ENCODE results near the gene ATRN. TPM values are rescaled to one million over a fixed set of nuclear protein-coding genes. Genes with fewer than 3 reads are reported as not detected.
"Not testable (repeated sequence)": the region's sequence is repeated elsewhere in the genome, so short reads cannot be mapped to it uniquely, and the experiment has no call there.

Gene ATRN
- total RNA-seq, 1 donor from 2014 or later: 42.9 TPM

DNA sequence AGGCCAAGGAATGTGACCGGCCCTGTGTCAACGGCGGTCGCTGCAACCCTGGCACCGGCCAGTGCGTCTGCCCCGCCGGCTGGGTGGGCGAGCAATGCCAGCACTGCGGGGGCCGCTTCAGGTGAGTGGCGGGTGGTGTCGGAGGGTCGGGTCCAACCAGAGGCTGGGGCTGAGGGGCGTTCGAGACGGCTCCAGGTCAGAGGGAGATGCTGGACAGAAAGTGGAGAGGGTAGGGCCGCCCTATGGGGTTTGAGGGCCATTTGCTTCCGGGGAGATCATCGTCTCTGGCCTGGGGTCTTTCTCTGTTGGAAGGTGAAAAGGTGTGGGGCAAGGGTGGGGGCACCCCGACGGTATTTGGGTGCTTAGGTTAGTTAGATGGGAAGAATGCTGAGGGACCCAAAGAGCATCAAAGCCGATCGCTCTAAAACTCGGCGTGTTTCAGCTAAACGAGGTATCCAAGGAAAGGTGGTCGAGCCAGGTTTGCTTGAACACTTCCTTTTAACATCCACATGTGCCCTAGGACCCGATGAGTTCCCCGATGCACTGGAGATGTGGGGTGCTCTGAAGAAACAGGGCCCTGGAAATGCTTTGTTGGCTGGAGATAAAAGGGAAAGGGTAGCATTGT is 691 bp downstream of the ATRN start:
- no peak for DNase-seq

DNA sequence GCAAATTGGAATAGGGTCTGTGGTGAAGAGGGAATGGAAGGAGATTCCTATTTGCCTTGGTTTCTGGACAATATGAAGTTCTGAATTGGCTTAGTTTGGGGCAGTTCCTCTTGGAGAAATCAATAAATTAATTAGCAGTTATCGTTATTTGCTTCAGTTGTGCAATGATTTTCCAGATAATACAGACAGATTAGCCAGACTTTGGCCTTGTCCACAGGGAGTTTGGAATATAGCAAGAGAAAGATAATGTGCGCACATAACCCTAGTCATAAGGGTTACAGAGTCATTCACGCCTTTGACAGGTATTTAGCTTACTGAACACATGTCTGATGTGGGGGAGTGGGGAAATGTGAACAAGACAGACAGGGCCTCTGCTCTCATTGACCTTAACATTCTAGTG is 1.3 kb downstream of the ATRN start:
- DNase-seq: no peak

DNA sequence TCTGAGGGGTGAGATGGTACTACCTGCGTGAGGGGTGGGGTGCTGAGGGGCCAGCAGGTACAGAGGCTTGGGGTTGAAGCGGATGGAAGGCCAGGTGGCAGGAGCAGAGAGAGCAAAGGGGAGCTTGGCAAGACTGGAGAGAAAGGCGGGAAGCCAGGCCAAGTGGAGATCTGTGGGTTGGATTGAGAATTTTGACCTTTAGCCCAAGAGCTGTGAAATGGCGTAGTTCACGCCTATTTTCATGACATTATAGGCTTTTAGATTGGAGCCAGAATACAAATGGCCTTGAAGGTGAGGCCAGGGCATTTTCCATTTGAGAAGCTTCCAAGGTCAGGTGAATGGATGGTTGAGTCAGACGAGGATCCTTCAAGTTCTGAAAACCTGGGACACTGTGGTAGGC is 2.5 kb downstream of the ATRN start:
- no peak for DNase-seq

DNA sequence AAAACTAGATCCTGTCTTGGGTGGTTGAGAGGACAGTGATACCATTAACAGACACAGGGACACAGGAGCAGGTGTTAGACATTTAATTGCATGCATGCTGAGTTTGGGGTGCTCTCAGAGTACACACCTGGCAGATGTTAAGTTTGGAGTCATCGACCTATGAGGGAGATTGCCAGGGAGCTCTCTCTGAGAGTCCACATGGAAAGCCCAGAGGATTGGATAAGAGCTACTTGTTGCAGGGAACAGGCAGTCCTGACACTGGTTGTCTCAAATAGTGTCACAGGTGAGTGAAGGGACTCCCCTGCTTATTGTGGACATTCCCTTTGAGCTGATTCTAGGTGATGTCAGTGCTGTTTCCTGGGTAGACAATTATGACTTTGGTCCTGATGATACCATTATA is 3.1 kb downstream of the ATRN start:
- no peak for DNase-seq

DNA sequence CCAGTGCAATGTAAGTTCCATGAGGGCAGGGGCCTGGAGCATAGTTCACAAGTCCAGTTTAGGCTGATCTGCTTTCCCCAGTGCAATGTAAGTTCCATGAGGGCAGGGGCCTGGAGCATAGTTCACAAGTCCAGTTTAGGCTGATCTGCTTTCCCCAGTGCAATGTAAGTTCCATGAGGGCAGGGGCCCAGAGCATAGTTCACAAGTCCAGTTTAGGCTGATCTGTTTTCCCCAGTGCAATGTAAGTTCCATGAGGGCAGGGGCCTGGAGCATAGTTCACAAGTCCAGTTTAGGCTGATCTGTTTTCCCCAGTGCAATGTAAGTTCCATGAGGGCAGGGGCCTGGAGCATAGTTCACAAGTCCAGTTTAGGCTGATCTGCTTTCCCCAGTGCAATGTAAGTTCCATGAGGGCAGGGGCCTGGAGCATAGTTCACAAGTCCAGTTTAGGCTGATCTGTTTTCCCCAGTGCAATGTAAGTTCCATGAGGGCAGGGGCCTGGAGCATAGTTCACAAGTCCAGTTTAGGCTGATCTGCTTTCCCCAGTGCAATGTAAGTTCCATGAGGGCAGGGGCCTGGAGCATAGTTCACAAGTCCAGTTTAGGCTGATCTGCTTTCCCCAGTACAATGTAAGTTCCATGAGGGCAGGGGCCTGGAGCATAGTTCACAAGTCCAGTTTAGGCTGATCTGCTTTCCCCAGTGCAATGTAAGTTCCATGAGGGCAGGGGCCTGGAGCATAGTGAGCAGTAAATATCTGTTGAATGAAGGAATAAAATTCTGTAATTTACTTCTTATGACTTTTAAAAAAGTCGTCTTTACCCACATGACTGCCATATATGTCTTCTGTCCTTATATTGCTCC is 6.4 kb downstream of the ATRN start:
- not testable (repeated sequence) for DNase-seq

DNA sequence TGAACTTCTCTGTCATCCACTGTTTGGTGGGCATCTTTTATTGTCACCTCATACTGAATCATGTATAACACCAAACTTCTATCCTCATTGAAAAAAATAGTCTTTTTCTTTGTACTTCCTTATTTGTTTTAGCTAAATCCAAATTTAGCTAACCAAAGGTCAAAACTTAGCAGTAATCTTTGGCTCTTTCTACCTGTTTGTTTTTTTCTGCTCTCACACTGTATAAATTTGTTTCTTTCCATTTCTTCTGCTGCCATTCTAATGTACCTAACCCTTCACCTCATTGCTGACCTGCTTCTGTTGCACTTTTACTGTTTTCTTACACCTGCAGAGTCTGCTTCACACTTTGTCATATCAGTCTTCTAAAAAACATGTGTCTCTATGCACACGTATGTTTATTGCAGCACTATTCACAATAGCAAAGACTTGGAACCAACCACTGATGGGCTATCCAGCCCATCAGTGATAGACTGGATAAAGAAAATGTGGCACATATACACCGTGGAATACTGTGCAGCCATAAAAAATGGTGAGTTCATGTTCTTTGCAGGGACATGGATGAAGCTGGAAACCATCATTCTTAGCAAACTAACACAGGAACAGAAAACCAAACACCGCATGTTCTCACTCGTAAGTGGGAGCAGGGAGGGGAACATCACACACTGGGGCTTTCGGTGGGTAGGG is 7.2 kb downstream of the ATRN start:
- no peak for DNase-seq

DNA sequence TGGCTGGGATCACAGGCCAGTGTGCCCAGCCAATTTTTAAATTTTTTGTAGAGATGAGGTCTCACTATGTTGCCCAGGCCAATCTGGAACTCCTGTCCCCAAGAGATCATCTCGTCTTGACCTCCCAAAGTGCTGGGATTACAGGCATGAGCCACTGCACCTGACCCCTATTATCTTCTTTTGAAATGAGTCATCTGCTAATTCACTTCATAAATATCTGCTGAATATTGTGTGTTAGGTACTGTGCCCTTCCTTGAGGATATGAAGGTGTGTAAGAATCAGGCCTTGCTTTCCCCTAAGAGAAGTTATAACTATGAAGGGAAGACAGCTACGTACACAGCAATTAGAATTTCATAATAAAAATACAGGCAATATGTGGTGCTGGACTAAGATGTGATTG is 8.2 kb downstream of the ATRN start:
- no peak for DNase-seq

GRCh38 chr20:3479759-3480615 is 9.2 kb downstream of the ATRN start:
- DNase-seq: no peak

GRCh38 chr20:3483309-3483708 is 12.5 kb downstream of the ATRN start:
- no peak for DNase-seq

- no peak for DNase-seq
Measured at GRCh38 chr20:3483784-3484183, 13.0 kb downstream of the ATRN start.

DNA sequence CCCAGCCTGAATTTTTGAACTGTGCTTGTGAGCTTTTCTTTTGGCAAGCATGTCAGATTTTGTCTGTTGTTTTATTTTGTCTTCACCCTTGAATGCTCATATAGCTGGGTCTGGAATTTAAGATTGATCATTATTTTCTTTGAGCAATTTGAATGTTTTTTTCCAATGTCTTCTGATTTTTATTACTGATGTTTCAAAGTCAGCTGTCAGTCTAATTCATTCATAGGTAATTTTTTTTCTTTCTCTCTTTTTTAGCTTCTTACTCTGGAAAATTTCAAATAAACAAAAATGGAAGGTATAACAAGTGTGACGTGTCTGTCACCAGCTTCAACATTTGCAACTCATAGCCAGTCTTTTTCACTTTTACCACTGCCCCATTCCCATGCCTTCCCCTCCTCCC is 15.1 kb downstream of the ATRN start:
- DNase-seq: no peak

- no peak for DNase-seq
Measured at GRCh38 chr20:3486850-3487249, 16.0 kb downstream of the ATRN start.

DNA sequence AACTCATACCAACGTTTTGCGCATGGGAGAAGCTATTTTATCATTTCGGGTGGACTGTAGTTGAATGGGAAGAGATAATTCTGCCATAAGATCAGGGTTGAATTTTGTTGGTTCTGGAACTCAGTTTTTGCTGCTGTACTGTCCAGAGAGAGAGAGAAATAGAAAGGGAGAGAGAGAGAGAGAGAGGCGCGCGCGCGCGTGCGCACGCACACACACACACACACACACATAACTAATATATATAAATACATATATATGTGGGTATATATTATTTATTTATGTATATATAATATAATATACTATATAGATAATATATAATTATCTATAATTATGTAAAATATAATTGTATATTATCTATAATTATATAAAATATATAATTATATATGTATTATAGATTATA is 21.9 kb downstream of the ATRN start:
- DNase-seq: no peak

DNA sequence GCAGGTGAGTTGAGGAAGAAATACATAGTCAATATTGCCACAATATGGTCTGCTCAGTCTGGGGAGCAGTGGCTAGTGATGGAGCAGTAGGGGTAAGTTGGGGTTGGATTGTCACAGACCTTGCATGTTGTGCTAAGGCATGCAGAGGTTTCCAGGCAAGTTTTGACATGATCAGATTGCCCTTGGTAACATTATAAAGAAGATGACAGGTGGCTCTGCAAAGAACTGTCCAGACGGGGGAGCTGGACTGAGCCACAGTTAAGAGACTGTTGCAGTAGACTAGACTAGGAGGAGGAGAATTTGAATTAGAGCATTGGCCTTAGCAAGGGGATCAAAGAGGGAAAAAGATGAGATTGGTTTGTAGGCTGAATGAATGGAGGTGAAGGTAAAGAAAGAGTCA is 23.4 kb downstream of the ATRN start:
- DNase-seq: no peak

- DNase-seq: no peak
Measured at GRCh38 chr20:3502878-3503277, 32.1 kb downstream of the ATRN start.

GRCh38 chr20:3505148-3505547 is 34.3 kb downstream of the ATRN start:
- DNase-seq: no peak

GRCh38 chr20:3509064-3509463 is 38.2 kb downstream of the ATRN start:
- DNase-seq: no peak

GRCh38 chr20:3510110-3510509 is 39.3 kb downstream of the ATRN start:
- DNase-seq: no peak

DNA sequence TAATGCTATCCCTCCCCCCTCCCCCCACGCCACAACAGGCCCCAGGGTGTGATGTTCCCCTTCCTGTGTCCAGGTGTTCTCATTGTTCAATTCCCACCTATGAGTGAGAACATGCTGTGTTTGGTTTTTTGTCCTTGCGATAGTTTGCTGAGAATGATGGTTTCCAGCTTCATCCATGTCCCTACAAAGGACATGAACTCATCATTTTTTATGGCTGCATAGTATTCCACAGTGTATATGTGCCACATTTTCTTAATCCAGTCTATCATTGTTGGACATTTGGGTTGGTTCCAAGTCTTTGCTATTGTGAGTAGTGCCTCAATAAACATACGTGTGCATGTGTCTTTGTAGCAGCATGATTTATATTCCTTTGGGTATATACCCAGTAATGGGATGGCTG is 41.4 kb downstream of the ATRN start:
- DNase-seq: not testable (repeated sequence)

DNA sequence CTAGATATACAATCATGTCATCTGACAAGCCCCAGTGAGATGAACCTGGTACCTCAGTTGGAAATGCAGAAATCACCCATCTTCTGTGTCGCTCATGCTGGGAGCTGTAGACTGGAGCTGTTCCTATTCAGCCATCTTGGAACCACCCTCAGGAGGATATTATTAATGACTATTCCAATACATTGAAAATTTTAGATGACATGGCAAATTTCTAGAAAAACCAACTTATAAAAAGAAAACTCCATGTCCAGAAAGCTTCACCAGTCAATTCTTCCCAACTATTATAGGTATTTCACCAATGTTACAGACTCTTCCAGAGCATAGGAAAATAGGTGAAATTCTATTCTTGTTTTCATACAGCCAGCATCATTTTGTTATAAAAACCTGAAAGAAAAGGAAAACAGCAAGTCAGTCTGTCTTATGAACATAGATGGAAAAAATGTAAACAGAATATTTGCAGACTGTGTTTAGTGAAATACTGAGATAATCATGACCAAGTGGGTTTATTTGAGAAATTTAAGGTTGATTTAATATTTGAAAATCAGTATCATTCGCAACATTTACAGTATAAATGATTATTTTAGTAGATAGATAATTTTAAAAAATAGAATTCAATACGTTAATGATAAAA is 43.3 kb downstream of the ATRN start:
- DNase-seq: no peak

DNA sequence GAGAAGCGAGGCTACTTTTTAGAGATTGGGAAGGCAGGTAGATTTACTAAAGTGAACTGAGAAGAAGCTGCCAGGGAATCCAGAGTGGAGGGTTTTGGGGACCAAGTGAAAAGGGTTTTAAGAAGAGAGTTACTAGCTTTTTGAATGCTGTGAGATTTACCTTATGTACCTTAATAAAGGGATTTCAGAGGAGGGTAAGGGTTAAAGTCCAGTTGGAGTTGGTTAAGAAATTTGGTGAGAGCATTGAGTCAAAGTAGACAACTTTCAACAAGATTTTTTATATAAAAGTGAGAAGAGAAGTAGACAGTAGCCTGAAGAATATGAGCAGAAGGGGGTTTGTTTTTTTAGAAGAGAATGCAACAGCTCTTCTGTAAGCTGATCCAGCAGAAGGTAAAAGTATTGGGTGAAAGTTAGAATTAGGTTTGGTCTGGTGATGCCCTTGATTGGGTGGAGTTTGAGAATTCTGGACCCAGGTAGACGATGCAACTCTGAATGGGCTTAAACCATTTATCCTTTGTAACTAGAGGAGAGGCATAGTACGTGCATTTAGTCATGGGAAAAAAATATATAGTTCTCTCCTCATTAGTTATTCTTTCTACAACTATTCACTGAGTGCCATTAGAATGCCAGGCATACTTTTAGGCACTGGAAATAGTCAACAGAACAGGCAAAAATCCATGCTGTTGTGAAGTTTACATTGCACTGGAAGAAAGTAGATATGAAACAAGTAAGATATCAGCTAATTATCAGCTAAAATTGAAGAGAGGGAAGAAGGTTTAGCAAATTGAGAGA is 44.8 kb downstream of the ATRN start:
- no peak for DNase-seq
